ENCODE results near the gene PKIG. TPM values are rescaled to one million over a fixed set of nuclear protein-coding genes. Genes with fewer than 3 reads are reported as not detected.
"Not testable (repeated sequence)": the region's sequence is repeated elsewhere in the genome, so short reads cannot be mapped to it uniquely, and the experiment has no call there.

Gene PKIG
- polyA plus RNA-seq, 1 experiment = 186 TPM

DNA sequence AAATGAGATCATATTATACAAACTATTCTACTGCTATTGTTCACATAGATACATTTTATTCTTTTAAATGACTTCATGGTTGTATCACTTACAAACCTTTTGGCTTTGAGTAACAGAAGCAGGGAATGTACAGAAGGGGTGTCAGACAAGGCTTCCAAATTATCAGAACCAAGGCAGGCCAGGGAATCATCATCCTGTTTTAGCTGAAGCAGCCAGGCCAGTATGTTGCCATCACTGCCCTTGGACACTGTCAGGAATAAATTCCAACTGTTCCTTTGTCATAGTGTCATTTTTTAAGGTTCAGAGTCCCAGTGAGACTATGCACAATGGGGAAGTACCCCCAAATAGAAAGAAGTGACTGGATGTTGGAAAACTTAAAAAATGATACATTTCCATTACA is 23.1 kb upstream of the PKIG start:
- TF ChIP-seq, protein P1, sequence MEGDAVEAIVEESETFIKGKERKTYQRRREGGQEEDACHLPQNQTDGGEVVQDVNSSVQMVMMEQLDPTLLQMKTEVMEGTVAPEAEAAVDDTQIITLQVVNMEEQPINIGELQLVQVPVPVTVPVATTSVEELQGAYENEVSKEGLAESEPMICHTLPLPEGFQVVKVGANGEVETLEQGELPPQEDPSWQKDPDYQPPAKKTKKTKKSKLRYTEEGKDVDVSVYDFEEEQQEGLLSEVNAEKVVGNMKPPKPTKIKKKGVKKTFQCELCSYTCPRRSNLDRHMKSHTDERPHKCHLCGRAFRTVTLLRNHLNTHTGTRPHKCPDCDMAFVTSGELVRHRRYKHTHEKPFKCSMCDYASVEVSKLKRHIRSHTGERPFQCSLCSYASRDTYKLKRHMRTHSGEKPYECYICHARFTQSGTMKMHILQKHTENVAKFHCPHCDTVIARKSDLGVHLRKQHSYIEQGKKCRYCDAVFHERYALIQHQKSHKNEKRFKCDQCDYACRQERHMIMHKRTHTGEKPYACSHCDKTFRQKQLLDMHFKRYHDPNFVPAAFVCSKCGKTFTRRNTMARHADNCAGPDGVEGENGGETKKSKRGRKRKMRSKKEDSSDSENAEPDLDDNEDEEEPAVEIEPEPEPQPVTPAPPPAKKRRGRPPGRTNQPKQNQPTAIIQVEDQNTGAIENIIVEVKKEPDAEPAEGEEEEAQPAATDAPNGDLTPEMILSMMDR (IDR thresholded peaks at IDR 0.05; ENCODE audit: insufficient read depth, low read depth, low read length) = no peak
- Histone ChIP-seq H3K4me3 (ENCODE audit: low read depth, low read length) (no peak overlapping the region), H3K27me3 (ENCODE audit: control insufficient read depth, insufficient read depth, low read length) (no peaks in the 10 kb centered on the region), H3K36me3 (ENCODE audit: control insufficient read depth, insufficient read depth, low read length) (no peaks in the 10 kb centered on the region)
- POLR2A ChIA-PET = no interaction called here
- CTCF ChIA-PET = no interaction called here
- no peak for DNase-seq (ENCODE audit: low read depth)

DNA sequence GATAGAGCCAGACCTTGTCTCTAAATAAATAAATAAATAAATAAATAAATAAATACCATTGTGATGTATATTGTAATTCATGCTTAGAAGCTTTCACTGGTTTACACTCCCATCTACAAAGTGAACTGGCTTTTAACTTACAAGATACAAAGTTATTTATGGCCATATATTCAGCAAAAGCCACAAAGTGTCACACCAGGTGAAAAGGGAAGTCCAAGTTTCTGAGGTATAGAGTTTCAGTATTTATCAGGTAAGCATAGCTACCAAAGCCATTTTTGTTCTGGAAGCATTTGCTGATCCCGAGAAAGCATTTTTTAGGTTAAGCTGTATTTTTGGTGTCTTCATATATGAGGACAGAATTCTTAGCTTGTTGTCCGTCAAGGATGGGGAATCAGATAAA is 22.1 kb upstream of the PKIG start:
- POLR2A ChIA-PET = interaction anchor here (0.5 kb wide), 1 partner anchor 760 kb away, joined by 3 read pairs; no protein-coding TSS in a partner anchor
- CTCF ChIA-PET = interaction anchor here (1.0 kb wide), 1 partner anchor 11 kb away, joined by 3 read pairs; no protein-coding TSS in a partner anchor
- Histone ChIP-seq H3K27me3 (ENCODE audit: control insufficient read depth, insufficient read depth, low read length) (no peaks in the 10 kb centered on the region), H3K36me3 (ENCODE audit: control insufficient read depth, insufficient read depth, low read length) (no peaks in the 10 kb centered on the region), H3K4me3 (ENCODE audit: low read depth, low read length) (no peak overlapping the region)
- no peak for DNase-seq (ENCODE audit: low read depth)
- TF ChIP-seq, protein P1 (IDR thresholded peaks at IDR 0.05; ENCODE audit: insufficient read depth, low read depth, low read length) = no peak

GRCh38 chr20:44560818-44561217 is 21.6 kb upstream of the PKIG start:
- DNase-seq (ENCODE audit: low read depth); POLR2A ChIA-PET; H3K36me3 ChIP-seq (ENCODE audit: control insufficient read depth, insufficient read depth, low read length); H3K4me3 ChIP-seq (ENCODE audit: low read depth, low read length); H3K27me3 ChIP-seq (ENCODE audit: control insufficient read depth, insufficient read depth, low read length): not testable (repeated sequence)
- CTCF ChIA-PET = interaction anchor here (0.7 to 1.0 kb wide), 2 partner anchors 10 to 13 kb away, joined by 3 read pairs; no protein-coding TSS in a partner anchor

- ChIA-PET CTCF (interaction anchor here (0.6 kb wide), 1 partner anchor 40 kb away, joined by 3 read pairs; no protein-coding TSS in a partner anchor), POLR2A (no interaction called here)
- TF ChIP-seq, protein P1 (IDR thresholded peaks at IDR 0.05; ENCODE audit: insufficient read depth, low read depth, low read length) = no peak
- DNase-seq (ENCODE audit: low read depth) = no peak
- H3K4me3 ChIP-seq (ENCODE audit: low read depth, low read length) = no peak overlapping the region
- H3K27me3 ChIP-seq (ENCODE audit: control insufficient read depth, insufficient read depth, low read length) = no peaks in the 10 kb centered on the region
- no peaks in the 10 kb centered on the region for H3K36me3 ChIP-seq (ENCODE audit: control insufficient read depth, insufficient read depth, low read length)
Measured at GRCh38 chr20:44561876-44562275, 20.5 kb upstream of the PKIG start.

GRCh38 chr20:44566018-44566417 is 16.4 kb upstream of the PKIG start:
- no peaks in the 10 kb centered on the region for H3K27me3 ChIP-seq (ENCODE audit: control insufficient read depth, insufficient read depth, low read length)
- POLR2A ChIA-PET = no interaction called here
- H3K4me3 ChIP-seq (ENCODE audit: low read depth, low read length) = no peak overlapping the region
- CTCF ChIA-PET = interaction anchor here (2.1 kb wide), 1 partner anchor 44 kb away, joined by 7 read pairs; no protein-coding TSS in a partner anchor
- peak; percentile 61 for DNase-seq (ENCODE audit: low read depth)
- H3K36me3 ChIP-seq (ENCODE audit: control insufficient read depth, insufficient read depth, low read length) = no peaks in the 10 kb centered on the region; the same call in 1 of the 2 replicates
- TF ChIP-seq, protein P1 (IDR thresholded peaks at IDR 0.05; ENCODE audit: insufficient read depth, low read depth, low read length) = no peak

GRCh38 chr20:44566811-44567210 is 15.6 kb upstream of the PKIG start:
- POLR2A ChIA-PET = no interaction called here
- CTCF ChIA-PET = interaction anchor here (0.6 to 2.1 kb wide), 5 partner anchors 10 to 43 kb away, joined by 3 to 7 read pairs (median 4); no protein-coding TSS in a partner anchor

More at GRCh38 chr20:44566811-44567210, 15.6 kb upstream of the PKIG start:
- Histone ChIP-seq H3K4me3 (ENCODE audit: low read depth, low read length) (no peak overlapping the region), H3K36me3 (ENCODE audit: control insufficient read depth, insufficient read depth, low read length) (no peaks in the 10 kb centered on the region; the same call in 1 of the 2 replicates), H3K27me3 (ENCODE audit: control insufficient read depth, insufficient read depth, low read length) (no peaks in the 10 kb centered on the region)
- TF ChIP-seq, protein P1 (IDR thresholded peaks at IDR 0.05; ENCODE audit: insufficient read depth, low read depth, low read length) = no peak
- DNase-seq (ENCODE audit: low read depth) = no peak
